ENCODE measurements around the gene APBB2.

DNA sequence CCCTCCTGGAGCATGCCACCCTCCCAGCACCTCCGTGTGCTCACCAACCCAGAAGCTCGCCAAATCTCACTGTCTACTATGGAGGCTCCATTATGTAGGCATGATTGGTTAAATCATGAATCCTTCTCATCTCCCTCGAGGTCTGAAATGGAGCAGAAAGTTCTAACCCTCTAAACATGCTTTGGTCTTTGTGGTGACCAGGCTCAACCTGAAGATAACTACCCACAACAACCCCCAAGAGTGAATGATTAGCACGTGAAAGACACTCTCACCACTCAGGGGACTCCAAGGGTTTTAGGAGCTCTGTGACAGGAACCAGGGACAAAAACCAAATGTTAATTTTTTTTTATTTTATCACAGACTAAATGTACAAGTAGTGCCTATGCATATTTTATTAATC is 47.2 kb downstream of the APBB2 start:
- TF ChIP-seq, protein P1, sequence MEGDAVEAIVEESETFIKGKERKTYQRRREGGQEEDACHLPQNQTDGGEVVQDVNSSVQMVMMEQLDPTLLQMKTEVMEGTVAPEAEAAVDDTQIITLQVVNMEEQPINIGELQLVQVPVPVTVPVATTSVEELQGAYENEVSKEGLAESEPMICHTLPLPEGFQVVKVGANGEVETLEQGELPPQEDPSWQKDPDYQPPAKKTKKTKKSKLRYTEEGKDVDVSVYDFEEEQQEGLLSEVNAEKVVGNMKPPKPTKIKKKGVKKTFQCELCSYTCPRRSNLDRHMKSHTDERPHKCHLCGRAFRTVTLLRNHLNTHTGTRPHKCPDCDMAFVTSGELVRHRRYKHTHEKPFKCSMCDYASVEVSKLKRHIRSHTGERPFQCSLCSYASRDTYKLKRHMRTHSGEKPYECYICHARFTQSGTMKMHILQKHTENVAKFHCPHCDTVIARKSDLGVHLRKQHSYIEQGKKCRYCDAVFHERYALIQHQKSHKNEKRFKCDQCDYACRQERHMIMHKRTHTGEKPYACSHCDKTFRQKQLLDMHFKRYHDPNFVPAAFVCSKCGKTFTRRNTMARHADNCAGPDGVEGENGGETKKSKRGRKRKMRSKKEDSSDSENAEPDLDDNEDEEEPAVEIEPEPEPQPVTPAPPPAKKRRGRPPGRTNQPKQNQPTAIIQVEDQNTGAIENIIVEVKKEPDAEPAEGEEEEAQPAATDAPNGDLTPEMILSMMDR (conservative IDR thresholded peaks at IDR 0.05; ENCODE audit: low read depth, low read length) = no peak
- TF ChIP-seq POLR2A (IDR thresholded peaks at IDR 0.05; ENCODE audit: low read depth, low read length) = no peak
- no peak for TF ChIP-seq RCOR1 (IDR thresholded peaks at IDR 0.05; ENCODE audit: insufficient replicate concordance, low read length)
- TF ChIP-seq RFX5 (IDR thresholded peaks at IDR 0.05; ENCODE audit: low read depth, low read length) = no peak
- no peak for TF ChIP-seq MAZ (IDR thresholded peaks at IDR 0.05; ENCODE audit: borderline replicate concordance, low read depth, low read length)
- TF ChIP-seq CEBPB (IDR thresholded peaks at IDR 0.05; ENCODE audit: low read depth, low read length) = no peak
- no peak for TF ChIP-seq MXI1 (IDR thresholded peaks at IDR 0.05; ENCODE audit: borderline replicate concordance, low read depth, low read length)
- TF ChIP-seq RAD21 (IDR thresholded peaks at IDR 0.05; ENCODE audit: low read length) = no peak
- no peak for TF ChIP-seq SMC3 (IDR thresholded peaks at IDR 0.05; ENCODE audit: low read depth, low read length)
- TF ChIP-seq, protein P2, sequence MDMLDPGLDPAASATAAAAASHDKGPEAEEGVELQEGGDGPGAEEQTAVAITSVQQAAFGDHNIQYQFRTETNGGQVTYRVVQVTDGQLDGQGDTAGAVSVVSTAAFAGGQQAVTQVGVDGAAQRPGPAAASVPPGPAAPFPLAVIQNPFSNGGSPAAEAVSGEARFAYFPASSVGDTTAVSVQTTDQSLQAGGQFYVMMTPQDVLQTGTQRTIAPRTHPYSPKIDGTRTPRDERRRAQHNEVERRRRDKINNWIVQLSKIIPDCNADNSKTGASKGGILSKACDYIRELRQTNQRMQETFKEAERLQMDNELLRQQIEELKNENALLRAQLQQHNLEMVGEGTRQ (IDR thresholded peaks at IDR 0.05; ENCODE audit: low read depth, low read length) = no peak
- TF ChIP-seq MAFK (IDR thresholded peaks at IDR 0.05; ENCODE audit: low read depth, low read length) = no peak
- no peak for TF ChIP-seq CHD1 (IDR thresholded peaks at IDR 0.05; ENCODE audit: low read depth, low read length)

All from IMR-90 (cell line).